Measurements from ENCODE around the gene PLEKHD1.

PLEKHD1 gene

DNA sequence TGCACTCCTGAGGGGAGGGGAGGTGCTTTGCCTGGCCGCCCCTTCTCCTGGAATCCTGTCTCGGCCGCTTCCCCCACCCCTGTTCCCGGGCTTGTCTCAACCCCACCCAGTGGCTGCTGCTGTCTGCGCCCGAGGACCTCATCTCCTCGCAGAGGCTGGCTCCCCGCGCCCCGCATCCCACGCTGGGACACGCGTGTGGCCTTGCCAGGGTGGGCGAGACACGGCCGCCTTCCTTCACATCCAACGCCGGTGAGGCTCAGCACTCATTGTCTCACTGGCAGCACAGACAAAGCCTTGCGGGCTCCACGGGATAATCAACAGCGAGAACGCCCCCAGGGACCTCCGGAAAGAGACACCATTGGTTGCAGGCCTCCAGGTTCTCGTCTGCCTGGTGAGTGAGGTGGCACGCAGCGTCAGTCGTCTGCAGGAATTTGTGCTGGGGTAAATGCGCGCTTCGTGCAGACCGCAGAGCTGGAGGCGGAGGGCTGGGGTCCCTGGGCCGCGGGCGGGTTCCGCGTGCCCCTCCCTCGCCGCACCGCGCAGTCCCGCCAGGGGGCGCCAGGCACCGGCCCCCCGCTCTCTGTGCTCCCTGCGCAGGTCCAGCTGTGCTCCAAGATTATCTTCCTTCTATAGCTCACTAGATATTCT is 63.3 kb downstream of the PLEKHD1 start:
- DNase-seq (ENCODE audit: low read depth in 2 of 3, low spot score in 1 of 3) = peak in 2 of 3 donors; percentile 3 to 20

- DNase-seq (ENCODE audit: low read depth in 2 of 3, low spot score in 1 of 3) = no peak
Observed at GRCh38 chr14:69548566-69548965, 64.0 kb downstream of the PLEKHD1 start.

GRCh38 chr14:69551511-69551910 is 67.0 kb downstream of the PLEKHD1 start:
- no peak for DNase-seq (ENCODE audit: low read depth in 2 of 3, low spot score in 1 of 3)

- no peak for DNase-seq (ENCODE audit: low read depth in 2 of 3, low spot score in 1 of 3)
Observed at GRCh38 chr14:69553252-69553651, 68.7 kb downstream of the PLEKHD1 start.

DNA sequence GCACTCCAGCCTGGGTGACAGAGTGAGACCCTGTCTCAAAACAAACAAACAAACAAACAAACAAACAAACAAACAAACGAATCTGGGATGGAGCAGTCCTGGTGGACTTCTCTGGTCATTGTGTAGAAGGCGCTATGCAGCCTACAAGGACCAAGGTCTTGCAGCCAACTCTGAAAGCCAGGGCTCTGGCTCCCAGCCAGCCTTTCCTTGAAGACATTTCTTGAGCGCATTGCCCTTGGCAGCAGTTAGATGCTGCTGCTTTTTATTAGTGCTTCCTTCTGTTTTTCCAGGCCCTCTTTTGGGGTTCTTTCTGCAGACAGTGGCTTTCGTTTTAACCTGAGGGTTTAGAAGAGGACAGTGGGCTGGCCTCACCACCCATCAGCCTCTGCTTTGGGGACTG is 70.0 kb downstream of the PLEKHD1 start:
- DNase-seq (ENCODE audit: low read depth in 2 of 3, low spot score in 1 of 3) = no peak

DNA sequence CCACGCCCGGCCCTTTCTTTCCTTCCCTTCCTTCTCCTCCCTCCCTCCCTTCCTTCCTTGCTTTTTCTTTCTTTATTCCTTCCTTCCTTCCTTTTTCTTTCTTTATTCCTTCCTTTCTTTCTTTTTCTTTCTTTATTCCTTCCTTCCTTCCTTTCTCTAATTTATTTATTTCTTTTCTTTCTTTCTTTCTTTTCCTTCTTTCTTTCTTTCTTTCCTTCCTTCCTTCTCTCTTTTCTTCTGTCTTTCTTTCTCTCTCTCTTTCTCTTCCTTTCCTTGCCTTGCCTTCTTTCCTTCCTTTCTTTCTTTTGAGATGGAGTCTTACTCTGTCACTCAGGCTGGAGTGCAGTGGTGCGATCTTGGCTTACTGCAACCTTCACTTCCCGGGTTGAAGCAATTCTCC is 74.2 kb downstream of the PLEKHD1 start:
- DNase-seq (ENCODE audit: low read depth in 2 of 3, low spot score in 1 of 3) = no peak

- no peak for DNase-seq (ENCODE audit: low read depth in 2 of 3, low spot score in 1 of 3)
Observed at GRCh38 chr14:69559581-69560011, 75.1 kb downstream of the PLEKHD1 start.

GRCh38 chr14:69560826-69561225 is 76.3 kb downstream of the PLEKHD1 start:
- no peak for DNase-seq (ENCODE audit: low read depth in 2 of 3, low spot score in 1 of 3)

DNA sequence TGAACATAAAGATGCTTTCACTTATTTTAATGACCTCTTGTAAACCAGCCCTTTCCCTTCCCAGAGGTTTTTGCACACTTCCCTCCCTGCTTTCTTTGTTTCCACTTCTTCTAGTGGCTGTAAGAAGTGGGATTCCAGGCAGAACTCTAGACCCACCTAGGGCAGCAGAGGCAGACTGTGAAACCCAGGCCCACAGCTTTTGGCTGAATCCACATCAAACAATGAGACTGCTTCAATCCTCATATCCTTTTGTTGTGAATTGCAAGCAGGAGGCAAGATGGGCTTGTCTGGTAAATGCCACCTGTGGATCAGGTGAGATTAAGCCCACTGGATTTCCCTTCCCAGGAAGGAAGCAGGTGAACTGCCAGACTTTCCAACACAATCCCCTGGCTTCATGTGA is 77.4 kb downstream of the PLEKHD1 start:
- no peak for DNase-seq (ENCODE audit: low read depth in 2 of 3, low spot score in 1 of 3)

GRCh38 chr14:69567563-69567962 is 83.0 kb downstream of the PLEKHD1 start:
- no peak for DNase-seq (ENCODE audit: low read depth in 2 of 3, low spot score in 1 of 3)

DNA sequence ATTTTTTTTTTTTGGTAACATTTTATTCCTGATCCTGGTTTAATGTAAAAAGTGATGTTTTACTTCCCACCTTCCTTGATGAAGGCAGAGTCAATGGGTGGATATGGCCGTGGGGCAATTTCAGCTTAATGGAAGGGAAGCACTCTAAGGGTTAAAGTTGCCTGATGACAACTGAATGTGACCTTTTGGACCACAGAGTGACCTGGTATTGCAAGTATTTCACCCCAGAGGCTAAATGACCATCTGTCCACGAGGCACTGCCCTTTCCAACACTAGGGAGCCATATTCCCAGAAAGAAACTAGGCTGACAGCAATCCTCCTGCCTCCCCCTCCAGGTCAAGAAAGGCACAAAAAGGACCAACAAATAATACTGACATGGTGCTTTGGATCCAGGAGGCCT is 85.3 kb downstream of the PLEKHD1 start:
- DNase-seq (ENCODE audit: low read depth in 2 of 3, low spot score in 1 of 3) = no peak

GRCh38 chr14:69570836-69571330 is 86.4 kb downstream of the PLEKHD1 start:
- no peak for DNase-seq (ENCODE audit: low read depth in 2 of 3, low spot score in 1 of 3)

- DNase-seq (ENCODE audit: low read depth in 2 of 3, low spot score in 1 of 3) = no peak
Observed at GRCh38 chr14:69571449-69572029, 87.0 kb downstream of the PLEKHD1 start.

DNA sequence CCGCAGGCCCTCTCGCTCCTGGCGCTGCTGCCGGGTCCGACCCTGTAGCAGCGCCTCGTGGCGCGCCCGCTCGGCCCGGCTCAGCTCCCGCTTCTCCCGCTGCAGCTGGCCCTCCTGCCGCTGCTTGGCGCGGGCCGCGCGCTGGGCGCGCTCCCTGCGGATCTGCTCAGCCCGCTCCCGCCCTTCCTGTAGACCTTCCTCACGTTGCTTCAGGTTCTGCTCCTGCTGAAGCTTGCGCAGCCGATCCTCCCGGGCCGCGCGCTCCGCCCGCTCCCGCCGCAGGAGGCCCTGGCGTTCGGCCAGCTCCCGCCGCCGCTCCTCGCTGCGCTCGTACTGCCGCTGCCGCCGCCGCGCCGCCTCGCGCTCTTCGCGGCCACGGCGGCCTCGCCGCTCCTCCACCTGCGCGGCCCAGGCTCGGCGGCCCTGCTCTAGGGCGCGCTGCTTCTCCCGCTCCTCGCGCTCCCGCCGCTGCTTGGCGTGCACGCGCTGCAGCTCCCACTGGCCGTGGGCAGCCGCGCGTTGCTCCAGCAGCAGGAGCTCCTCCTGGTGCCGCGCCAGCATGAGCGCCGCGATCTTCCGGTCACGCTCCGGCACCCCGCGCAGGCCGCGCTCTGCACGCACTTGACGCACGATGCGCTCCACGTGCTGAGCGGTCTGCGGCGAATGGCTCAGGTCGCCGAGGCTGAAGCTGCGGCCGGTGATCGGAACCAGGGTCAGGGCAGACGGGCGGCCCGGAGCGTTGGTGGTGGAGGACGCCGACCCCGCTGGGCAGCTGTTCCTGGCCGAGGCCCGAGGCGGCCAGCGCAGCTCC is 87.7 kb downstream of the PLEKHD1 start:
- DNase-seq (ENCODE audit: low read depth in 2 of 3, low spot score in 1 of 3) = no peak

DNA sequence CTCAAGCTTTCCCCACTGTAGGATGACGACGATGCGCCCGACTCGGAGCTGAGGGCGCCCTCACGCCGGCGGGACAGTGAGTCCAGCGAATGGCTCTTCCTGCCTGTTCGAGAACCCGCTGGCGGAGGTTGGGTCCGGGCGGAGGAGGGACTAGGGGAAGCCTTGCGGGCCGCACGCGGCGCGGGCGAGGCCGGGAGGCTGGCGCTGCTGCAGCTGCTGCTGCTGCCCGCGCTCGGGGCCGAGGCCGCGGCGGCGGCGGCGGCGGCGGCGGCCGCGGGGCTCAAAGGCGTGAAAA is 88.3 kb downstream of the PLEKHD1 start:
- no peak for DNase-seq (ENCODE audit: low read depth in 2 of 3, low spot score in 1 of 3)

GRCh38 chr14:69573205-69573830 is 88.8 kb downstream of the PLEKHD1 start:
- no peak for DNase-seq (ENCODE audit: low read depth in 2 of 3, low spot score in 1 of 3)

- DNase-seq (ENCODE audit: low read depth in 2 of 3, low spot score in 1 of 3) = no peak
Observed at GRCh38 chr14:69573831-69574262, 89.3 kb downstream of the PLEKHD1 start.

GRCh38 chr14:69574263-69574953 is 89.9 kb downstream of the PLEKHD1 start, which contains the start of gene CCDC177:
TSS of gene CCDC177 (minus strand) at chr14:69574871. CDS start at chr14:69573622, 1,249 bp downstream.
- DNase-seq (ENCODE audit: low read depth in 2 of 3, low spot score in 1 of 3) = peak; percentile 56 to 70 (median 69)

- no peak for DNase-seq (ENCODE audit: low read depth in 2 of 3, low spot score in 1 of 3)
Observed at GRCh38 chr14:69574954-69575295, 90.4 kb downstream of the PLEKHD1 start.

DNA sequence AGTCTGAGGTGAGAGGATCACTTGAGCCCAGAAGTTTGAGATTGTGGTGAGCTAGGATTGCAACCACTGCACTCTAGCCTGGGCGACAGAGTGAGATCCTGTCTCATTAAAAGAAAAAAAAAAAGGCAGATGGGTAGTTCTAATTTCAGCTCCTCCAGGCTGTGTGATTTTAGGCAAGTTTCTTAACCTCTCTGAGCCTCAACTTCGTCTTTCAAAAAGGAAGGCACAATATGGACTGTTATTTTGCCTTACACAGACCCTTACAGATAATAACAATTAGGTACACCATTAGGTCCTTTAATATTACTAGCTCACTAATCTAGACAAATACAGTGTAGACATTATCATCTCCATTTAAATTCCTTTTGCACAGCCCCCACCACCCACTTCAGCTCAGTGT is 94.9 kb downstream of the PLEKHD1 start:
- no peak for DNase-seq (ENCODE audit: low read depth in 2 of 3, low spot score in 1 of 3)

- no peak for DNase-seq (ENCODE audit: low read depth in 2 of 3, low spot score in 1 of 3)
Observed at GRCh38 chr14:69580009-69580577, 95.6 kb downstream of the PLEKHD1 start.

Measured in stimulated activated CD4-positive, alpha-beta T cell treated with anti-CD3 and anti-CD28 coated beads, Interleukin-12 subunit alpha, Interleukin-12 subunit beta, amount 100 ng/mL, for 48 hours (primary cell).